ENCODE data around the gene DAPK2.

DAPK2 gene

DNA sequence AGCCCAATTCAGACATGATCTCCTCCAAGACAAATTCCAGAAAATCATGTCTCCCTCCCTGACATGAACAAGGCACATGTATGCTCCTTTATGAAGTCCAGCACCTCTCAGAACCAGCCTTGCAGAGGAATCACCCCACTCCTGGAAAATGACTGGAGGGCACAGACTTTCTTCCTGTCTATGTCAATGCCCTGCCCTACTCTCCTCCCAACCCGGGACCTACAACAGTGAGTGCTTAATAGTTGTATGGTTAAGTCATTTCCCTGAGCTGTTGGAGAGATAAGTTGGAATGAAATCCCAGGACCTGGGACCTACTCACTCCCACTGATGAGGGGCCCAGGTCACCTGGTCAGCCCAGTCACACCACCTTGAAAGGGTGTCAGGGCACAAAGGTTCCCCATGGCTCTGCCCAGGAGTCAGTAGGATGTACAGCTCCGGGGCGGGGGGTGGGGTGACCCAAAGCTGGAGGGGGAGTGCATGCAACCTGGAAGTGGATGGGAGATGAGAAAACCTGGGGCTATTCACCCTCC is 132.4 kb downstream of the DAPK2 start:
- DNase-seq (ENCODE audit: low read depth): no peak
- no peak overlapping the region for H3K4me3 ChIP-seq (ENCODE audit: low read depth, low read length)
- in situ Hi-C loops (cut with HindIII; ENCODE audit: low sequenced_read_pairs): no loop called here
- TF ChIP-seq, protein P1, sequence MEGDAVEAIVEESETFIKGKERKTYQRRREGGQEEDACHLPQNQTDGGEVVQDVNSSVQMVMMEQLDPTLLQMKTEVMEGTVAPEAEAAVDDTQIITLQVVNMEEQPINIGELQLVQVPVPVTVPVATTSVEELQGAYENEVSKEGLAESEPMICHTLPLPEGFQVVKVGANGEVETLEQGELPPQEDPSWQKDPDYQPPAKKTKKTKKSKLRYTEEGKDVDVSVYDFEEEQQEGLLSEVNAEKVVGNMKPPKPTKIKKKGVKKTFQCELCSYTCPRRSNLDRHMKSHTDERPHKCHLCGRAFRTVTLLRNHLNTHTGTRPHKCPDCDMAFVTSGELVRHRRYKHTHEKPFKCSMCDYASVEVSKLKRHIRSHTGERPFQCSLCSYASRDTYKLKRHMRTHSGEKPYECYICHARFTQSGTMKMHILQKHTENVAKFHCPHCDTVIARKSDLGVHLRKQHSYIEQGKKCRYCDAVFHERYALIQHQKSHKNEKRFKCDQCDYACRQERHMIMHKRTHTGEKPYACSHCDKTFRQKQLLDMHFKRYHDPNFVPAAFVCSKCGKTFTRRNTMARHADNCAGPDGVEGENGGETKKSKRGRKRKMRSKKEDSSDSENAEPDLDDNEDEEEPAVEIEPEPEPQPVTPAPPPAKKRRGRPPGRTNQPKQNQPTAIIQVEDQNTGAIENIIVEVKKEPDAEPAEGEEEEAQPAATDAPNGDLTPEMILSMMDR (IDR thresholded peaks at IDR 0.05; ENCODE audit: low read depth, low read length, missing control alignments): no peak

DNA sequence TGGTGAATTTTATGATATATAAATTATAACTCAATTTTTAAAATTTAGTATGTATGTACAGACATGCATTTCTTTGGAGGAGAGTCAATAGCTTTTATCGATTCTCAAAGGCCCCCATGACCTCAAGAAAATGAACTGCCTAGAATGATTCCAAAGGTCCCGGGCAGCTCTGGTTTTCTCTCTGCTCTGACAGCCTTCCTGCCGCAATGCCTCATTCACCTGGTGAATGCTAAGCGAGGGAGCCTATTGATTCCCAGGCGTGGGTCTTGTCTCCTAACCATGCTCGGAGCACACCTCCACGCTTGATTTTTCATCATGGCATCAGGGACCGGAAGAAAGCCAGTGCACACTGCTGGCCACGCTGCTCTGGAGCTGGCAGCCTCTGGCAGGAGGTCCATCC is 132.9 kb downstream of the DAPK2 start:
- TF ChIP-seq, protein P1 (IDR thresholded peaks at IDR 0.05; ENCODE audit: low read depth, low read length, missing control alignments): no peak
- no peak overlapping the region for H3K4me3 ChIP-seq (ENCODE audit: low read depth, low read length)
- in situ Hi-C loops (cut with HindIII; ENCODE audit: low sequenced_read_pairs): no loop called here
- DNase-seq (ENCODE audit: low read depth): no peak

DNA sequence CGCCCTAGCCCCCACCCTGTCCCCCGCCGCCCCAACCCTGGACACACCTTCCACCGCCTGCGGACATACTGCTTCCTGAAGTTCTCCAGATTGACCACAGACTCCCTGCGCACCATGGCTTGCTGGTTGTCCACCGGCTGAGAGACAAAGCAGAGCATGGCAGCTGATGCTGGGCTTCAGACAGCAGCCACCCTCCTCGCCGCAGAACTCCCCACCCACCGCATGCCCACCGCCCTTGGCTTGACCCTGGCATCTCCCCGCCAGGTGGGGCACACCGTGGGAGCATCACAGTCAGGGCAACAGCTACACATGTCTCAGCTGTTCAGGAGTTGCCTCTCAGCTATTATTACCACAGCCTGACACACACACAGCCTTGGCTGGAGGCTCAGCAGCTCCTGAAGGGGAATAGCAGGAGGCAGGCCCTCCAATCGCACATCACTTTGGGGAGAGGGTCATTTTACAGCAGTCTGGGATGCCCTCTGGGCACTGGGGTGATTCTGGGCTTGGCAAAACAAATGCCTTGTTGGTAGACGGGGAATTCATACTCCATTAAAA is 134.1 kb downstream of the DAPK2 start:
- no peak overlapping the region for H3K4me3 ChIP-seq (ENCODE audit: low read depth, low read length)
- no peak for DNase-seq (ENCODE audit: low read depth)
- in situ Hi-C loops (cut with HindIII; ENCODE audit: low sequenced_read_pairs): no loop called here
- TF ChIP-seq, protein P1 (IDR thresholded peaks at IDR 0.05; ENCODE audit: low read depth, low read length, missing control alignments): no peak

DNA sequence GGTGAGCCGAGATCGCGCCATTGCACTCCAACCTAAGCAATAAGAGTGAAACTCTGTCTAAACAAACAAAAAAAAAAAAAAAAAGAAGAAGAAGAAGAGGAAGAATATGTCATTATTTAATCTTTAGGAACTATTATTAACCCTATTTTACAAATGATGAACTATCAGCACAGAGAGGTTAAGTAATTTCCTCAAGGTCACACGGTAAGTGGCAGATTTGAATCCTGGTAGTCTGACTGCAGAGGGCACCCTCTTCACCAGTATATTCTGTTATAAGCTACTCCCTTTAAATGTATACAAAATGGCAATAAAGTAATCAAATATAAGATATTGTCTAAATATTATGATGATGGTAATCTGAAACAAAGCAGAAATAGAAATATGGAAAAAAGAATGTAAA is 135.1 kb downstream of the DAPK2 start:
- in situ Hi-C loops (cut with HindIII; ENCODE audit: low sequenced_read_pairs): no loop called here
- TF ChIP-seq, protein P1 (IDR thresholded peaks at IDR 0.05; ENCODE audit: low read depth, low read length, missing control alignments): no peak
- no peak overlapping the region for H3K4me3 ChIP-seq (ENCODE audit: low read depth, low read length)
- DNase-seq (ENCODE audit: low read depth): no peak

DNA sequence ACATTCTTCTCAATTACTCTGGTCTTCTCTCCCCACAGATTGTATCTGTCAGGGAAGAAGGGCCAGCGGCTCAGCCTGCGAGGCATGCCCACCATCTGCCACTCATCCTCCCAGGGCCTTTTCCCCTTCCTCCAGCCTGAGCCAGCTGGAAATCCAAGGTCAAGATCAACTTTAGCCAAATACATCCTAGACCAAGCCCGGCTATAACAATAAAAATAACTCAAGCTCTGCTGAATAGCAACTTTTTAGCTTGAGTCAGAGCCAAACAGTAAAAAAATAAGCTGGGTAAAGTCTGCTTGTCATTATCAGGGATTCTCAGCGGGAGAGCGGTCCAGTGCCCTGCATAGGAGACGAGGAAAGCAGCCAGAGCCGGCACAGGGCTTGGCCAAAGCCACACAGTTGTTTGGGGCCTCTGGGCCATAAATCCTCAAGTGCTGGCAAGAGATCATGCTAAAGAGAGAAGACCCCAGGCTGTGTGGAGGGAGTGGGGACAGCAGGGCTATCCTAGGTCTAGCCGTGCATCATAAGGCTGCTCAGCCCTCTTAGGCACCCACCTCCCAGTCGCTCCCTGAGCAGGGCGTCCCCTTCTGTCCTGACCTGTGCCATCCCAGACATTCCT is 136.4 kb downstream of the DAPK2 start:
- no peak overlapping the region for H3K4me3 ChIP-seq (ENCODE audit: low read depth, low read length)
- peak; percentile 51 for DNase-seq (ENCODE audit: low read depth)
- TF ChIP-seq, protein P1 (IDR thresholded peaks at IDR 0.05; ENCODE audit: low read depth, low read length, missing control alignments): no peak
- in situ Hi-C loops (cut with HindIII; ENCODE audit: low sequenced_read_pairs): no loop called here

DNA sequence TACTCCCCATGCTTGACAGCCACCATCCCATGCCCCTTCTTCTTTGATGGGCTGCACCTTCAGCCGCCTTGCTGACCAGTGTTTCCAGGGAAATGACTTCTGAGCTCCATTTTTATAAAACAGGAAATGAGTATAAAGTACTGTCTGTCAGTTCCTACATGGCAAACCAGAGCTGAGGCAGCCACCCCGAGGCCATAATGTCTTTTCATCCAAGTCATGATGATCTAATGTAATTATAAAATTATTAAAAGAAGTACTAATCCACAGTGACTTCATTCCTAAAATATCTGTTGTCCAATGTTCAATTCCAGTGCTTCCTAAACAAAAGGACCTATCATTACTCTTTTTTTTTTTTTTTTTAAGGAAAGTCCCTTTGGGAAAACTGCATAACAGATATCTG is 137.3 kb downstream of the DAPK2 start:
- H3K4me3 ChIP-seq (ENCODE audit: low read depth, low read length): no peak overlapping the region
- in situ Hi-C loops (cut with HindIII; ENCODE audit: low sequenced_read_pairs): no loop called here
- DNase-seq (ENCODE audit: low read depth): no peak
- TF ChIP-seq, protein P1 (IDR thresholded peaks at IDR 0.05; ENCODE audit: low read depth, low read length, missing control alignments): no peak

Measured in astrocyte of the cerebellum (primary cell).